ENCODE data around the gene BTK. TPM values are rescaled to one million over a fixed set of nuclear protein-coding genes. Genes with fewer than 3 reads are reported as not detected.

Gene BTK
- total RNA-seq, 1 donor from 2014 or later = 0.43 TPM

GRCh38 chrX:101390664-101391525 is 4.9 kb upstream of the BTK start, which contains the start of gene RPL36A:
Gene RPL36A (plus strand): TSS chrX:101391011. CDS start chrX:101391044, 33 bp downstream.
- Mint-ChIP-seq H3K27me3 (ENCODE audit: low read depth, unreplicated experiment) (peaks cover 2% of the 10 kb centered on the region), H3K9me3 (ENCODE audit: unreplicated experiment) (no peaks in the 10 kb centered on the region), H3K4me1 (ENCODE audit: low read depth, unreplicated experiment) (peaks cover 4% of the 10 kb centered on the region), H3K36me3 (ENCODE audit: low read depth, unreplicated experiment) (peaks cover 3% of the 10 kb centered on the region), H3K27ac (ENCODE audit: unreplicated experiment) (peak within 1 kb of the TSS; percentile 93), H3K4me3 (ENCODE audit: unreplicated experiment) (peak within 1 kb of the TSS; percentile 96)
- peak; percentile 56 for TF ChIP-seq CTCF (IDR thresholded peaks at IDR 0.05; ENCODE audit: insufficient read depth, low read depth, low read length)
- TF ChIP-seq EZH2 (IDR thresholded peaks at IDR 0.05; ENCODE audit: insufficient read depth, low read length) = no peak
- Histone ChIP-seq H3K27me3 (ENCODE audit: insufficient read depth, low read length) (no peaks in the 10 kb centered on the region), H3K79me2 (ENCODE audit: insufficient read depth, low read length) (peaks cover 26% of the 10 kb centered on the region), H4K20me1 (ENCODE audit: insufficient read depth, low read length) (peaks cover 23% of the 10 kb centered on the region), H3K4me3 (ENCODE audit: insufficient read depth, low read depth, low read length) (peak within 1 kb of the TSS; percentile 77), H3K9ac (ENCODE audit: low read length) (peak within 1 kb of the TSS; percentile 92), H3K27ac (ENCODE audit: low read depth, low read length) (peak within 1 kb of the TSS; percentile 68), H3K4me1 (ENCODE audit: insufficient read depth, low read length) (peaks cover 8% of the 10 kb centered on the region), H3K4me2 (ENCODE audit: low read length) (peak within 1 kb of the TSS; percentile 98), H3K9me3 (ENCODE audit: insufficient read depth, low read depth, low read length) (no peaks in the 10 kb centered on the region), H2AFZ (ENCODE audit: low read depth, low read length) (peak within 1 kb of the TSS; percentile 93), H3K36me3 (ENCODE audit: insufficient read depth, low read length) (peaks cover 15% of the 10 kb centered on the region)
- FAIRE-seq (no peak), DNase-seq (ENCODE audit: low read depth) (peak; percentile 81)

- Histone ChIP-seq H3K4me2 (ENCODE audit: low read length) (no peak overlapping the region), H3K27ac (ENCODE audit: low read depth, low read length) (no peak overlapping the region), H3K4me3 (ENCODE audit: insufficient read depth, low read depth, low read length) (no peak overlapping the region), H2AFZ (ENCODE audit: low read depth, low read length) (no peak overlapping the region), H3K9me3 (ENCODE audit: insufficient read depth, low read depth, low read length) (no peaks in the 10 kb centered on the region), H3K9ac (ENCODE audit: low read length) (no peak overlapping the region), H3K4me1 (ENCODE audit: insufficient read depth, low read length) (peaks cover 8% of the 10 kb centered on the region), H3K27me3 (ENCODE audit: insufficient read depth, low read length) (no peaks in the 10 kb centered on the region), H3K36me3 (ENCODE audit: insufficient read depth, low read length) (peaks cover 12% of the 10 kb centered on the region), H3K79me2 (ENCODE audit: insufficient read depth, low read length) (peaks cover 26% of the 10 kb centered on the region), H4K20me1 (ENCODE audit: insufficient read depth, low read length) (peaks cover 15% of the 10 kb centered on the region)
- no peak overlapping the region for H3K27ac Mint-ChIP-seq (ENCODE audit: unreplicated experiment)
- H3K4me1 Mint-ChIP-seq (ENCODE audit: low read depth, unreplicated experiment) = peaks cover 2% of the 10 kb centered on the region
- no peak for FAIRE-seq
- no peaks in the 10 kb centered on the region for H3K9me3 Mint-ChIP-seq (ENCODE audit: unreplicated experiment)
- DNase-seq (ENCODE audit: low read depth) = no peak
- H3K4me3 Mint-ChIP-seq (ENCODE audit: unreplicated experiment) = no peak overlapping the region
- H3K27me3 Mint-ChIP-seq (ENCODE audit: low read depth, unreplicated experiment) = peaks cover 2% of the 10 kb centered on the region
- H3K36me3 Mint-ChIP-seq (ENCODE audit: low read depth, unreplicated experiment) = peaks cover 3% of the 10 kb centered on the region
- TF ChIP-seq CTCF (IDR thresholded peaks at IDR 0.05; ENCODE audit: insufficient read depth, low read depth, low read length) (no peak), EZH2 (IDR thresholded peaks at IDR 0.05; ENCODE audit: insufficient read depth, low read length) (no peak)
Measured at GRCh38 chrX:101388604-101389003, 2.6 kb upstream of the BTK start.

GRCh38 chrX:101386542-101386885 is 523 bp upstream of the BTK start:
- peaks cover 7% of the 10 kb centered on the region for H3K79me2 ChIP-seq (ENCODE audit: insufficient read depth, low read length)
- peaks cover under 1% of the 10 kb centered on the region for H3K36me3 ChIP-seq (ENCODE audit: insufficient read depth, low read length)
- no peaks in the 10 kb centered on the region for H3K9me3 ChIP-seq (ENCODE audit: insufficient read depth, low read depth, low read length)
- H3K9ac ChIP-seq (ENCODE audit: low read length) = no peak overlapping the region
- H3K27ac Mint-ChIP-seq (ENCODE audit: unreplicated experiment) = no peak overlapping the region
- H3K36me3 Mint-ChIP-seq (ENCODE audit: low read depth, unreplicated experiment) = no peaks in the 10 kb centered on the region
- no peak for FAIRE-seq
- no peaks in the 10 kb centered on the region for H3K4me1 Mint-ChIP-seq (ENCODE audit: low read depth, unreplicated experiment)
- TF ChIP-seq EZH2 (IDR thresholded peaks at IDR 0.05; ENCODE audit: insufficient read depth, low read length) (no peak), CTCF (IDR thresholded peaks at IDR 0.05; ENCODE audit: insufficient read depth, low read depth, low read length) (no peak)
- no peak overlapping the region for H2AFZ ChIP-seq (ENCODE audit: low read depth, low read length)
- H3K9me3 Mint-ChIP-seq (ENCODE audit: unreplicated experiment) = no peaks in the 10 kb centered on the region
- peaks cover 2% of the 10 kb centered on the region for H3K27me3 Mint-ChIP-seq (ENCODE audit: low read depth, unreplicated experiment)
- no peaks in the 10 kb centered on the region for H4K20me1 ChIP-seq (ENCODE audit: insufficient read depth, low read length)
- H3K27me3 ChIP-seq (ENCODE audit: insufficient read depth, low read length) = no peaks in the 10 kb centered on the region
- no peak for DNase-seq (ENCODE audit: low read depth)
- no peak overlapping the region for H3K4me3 ChIP-seq (ENCODE audit: insufficient read depth, low read depth, low read length)
- H3K4me2 ChIP-seq (ENCODE audit: low read length) = no peak overlapping the region
- H3K4me3 Mint-ChIP-seq (ENCODE audit: unreplicated experiment) = no peak overlapping the region
- H3K27ac ChIP-seq (ENCODE audit: low read depth, low read length) = no peak overlapping the region
- H3K4me1 ChIP-seq (ENCODE audit: insufficient read depth, low read length) = no peaks in the 10 kb centered on the region
